K562 treated with DMSO at 1 percent for 48 hours (cell line): ENCODE results near the gene ZMIZ2. TPM values are rescaled to one million over a fixed set of nuclear protein-coding genes. Genes with fewer than 3 reads are reported as not detected.

Source experiments
- total RNA-seq: library from RNA; unstranded; fragments of 300-600 nt; gene quantifications from 2 replicates; pipeline ENCODE4 v1.2.3, GENCODE V29; 2022; ENCODE audit warnings: low replicate concordance; ENCODE audit errors: extremely low read depth

ZMIZ2 gene
- not detected in 2 replicates for total RNA-seq

GRCh38 chr7:44748045-44748947 is at the start of gene ZMIZ2:
Gene ZMIZ2, plus strand, starts transcription at chr7:44748847. Its CDS starts 7,403 bp downstream, at chr7:44756250.

DNA sequence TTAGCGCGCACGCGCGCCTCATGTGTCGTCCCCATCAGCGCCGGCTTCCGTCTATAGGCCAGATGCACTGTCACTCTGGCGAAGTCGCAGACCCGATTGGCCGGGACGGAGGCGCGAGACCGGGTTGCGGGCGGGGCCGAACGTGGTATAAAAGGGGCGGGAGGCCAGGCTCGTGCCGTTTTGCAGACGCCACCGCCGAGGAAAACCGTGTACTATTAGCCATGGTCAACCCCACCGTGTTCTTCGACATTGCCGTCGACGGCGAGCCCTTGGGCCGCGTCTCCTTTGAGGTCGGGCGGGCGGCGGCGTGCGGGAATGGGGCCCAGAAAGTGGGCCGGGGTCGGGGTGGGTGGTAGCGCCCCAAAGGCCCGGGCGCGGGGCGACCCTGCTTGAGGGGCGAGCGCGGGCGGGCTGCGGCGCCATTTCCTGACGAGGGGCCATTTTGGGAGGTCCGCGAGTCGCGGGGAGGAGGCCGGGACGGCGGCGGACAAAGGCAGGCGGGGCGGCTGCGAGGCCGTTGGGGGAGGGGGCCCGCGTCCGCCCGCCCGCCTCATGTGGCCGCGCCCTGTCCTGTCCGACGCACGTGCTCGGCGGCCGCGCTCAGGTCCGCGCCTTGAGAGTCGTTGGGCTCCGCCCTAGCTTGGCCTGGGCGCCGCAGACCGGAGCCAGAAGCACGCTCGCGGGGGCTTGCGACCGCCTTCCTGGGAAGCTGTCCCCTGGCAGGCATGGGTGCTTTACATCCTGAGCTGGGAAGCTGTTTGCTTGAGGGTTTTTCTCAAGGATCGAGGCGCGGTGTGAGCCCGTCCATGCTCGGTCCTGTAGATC is 48.1 kb downstream of the ZMIZ2 start, which contains the start of gene PPIA:
Gene PPIA (plus strand): TSS at position 178 of the 825 bp plus-strand sequence. CDS start 44 bp downstream, at position 222.

Other genes with a start within 250 kb of the ZMIZ2 start
- gene NPC1L1, start 207.5 kb upstream of the ZMIZ2 start, total RNA-seq: not detected in 2 replicates
- not detected in 2 replicates for gene DDX56, start 174.9 kb upstream of the ZMIZ2 start, total RNA-seq
- 179 TPM in 1 of 2 replicates, not detected in the other for gene TMED4, start 166.6 kb upstream of the ZMIZ2 start, total RNA-seq
- not detected in 2 replicates for gene OGDH, start 142.2 kb upstream of the ZMIZ2 start, total RNA-seq
- 1,475 and 1,935 TPM in 2 replicates for gene PPIA, start 47.8 kb downstream of the ZMIZ2 start, total RNA-seq
- not detected in 2 replicates for gene H2AZ2, start 99.2 kb downstream of the ZMIZ2 start, total RNA-seq
- not detected in 2 replicates for gene PURB, start 136.7 kb downstream of the ZMIZ2 start, total RNA-seq
- not detected in 2 replicates for gene MYO1G, start 230.2 kb downstream of the ZMIZ2 start, total RNA-seq